Breast epithelium (tissue), 4 donors: ENCODE results near the gene MITF. TPM values are rescaled to one million over a fixed set of nuclear protein-coding genes. Genes with fewer than 3 reads are reported as not detected.

Experiments used
- DNase-seq, 2 donors: peaks; one replicate each; pipeline ENCODE4 v3.0.0-alpha.2; 2019; ENCODE audit warnings: low spot score in 2 of 2
- H3K27ac ChIP-seq, 2 donors: fragments of 200-600 bp; sonication (generic) in 1 of 2; one replicate each; pipeline ENCODE4 v1.5.1; 2016 to 2019; ENCODE audit warnings: mild to moderate bottlenecking in 1 of 2
- H3K27me3 ChIP-seq, 2 donors: fragments of 200-600 bp; sonication (generic) in 1 of 2; one replicate each; pipeline versions ENCODE4 v1.5.1 to v1.6.0; 2017 to 2019; ENCODE audit warnings: control low read depth in 1 of 2, mild to moderate bottlenecking in 1 of 2
- H3K36me3 ChIP-seq: fragments of 200-600 bp; one replicate; pipeline ENCODE4 v1.5.1; 2019
- H3K4me1 ChIP-seq, 2 donors: fragments of 200-600 bp; sonication (generic); one replicate each; pipeline ENCODE4 v1.5.1; 2016 to 2019; ENCODE audit warnings: control low read depth in 1 of 2
- H3K4me3 ChIP-seq, 3 donors: fragments of 200-600 bp; sonication (generic); 1 replicate in 2 of 3; 2 replicates in 1 of 3; pipeline ENCODE4 v1.5.1; 2016 to 2019; ENCODE audit warnings: mild to moderate bottlenecking in 3 of 3, moderate library complexity in 2 of 3
- H3K9me3 ChIP-seq, 2 donors: fragments of 200-600 bp; sonication (generic) in 1 of 2; one replicate each; pipeline ENCODE4 v1.5.1; 2016 to 2019; ENCODE audit warnings: control low read depth in 1 of 2
- POLR2A ChIP-seq: fragments of 450-650 bp; IDR thresholded peaks from one replicate; pipeline ENCODE4 v1.6.1; 2016; ENCODE audit warnings: antibody characterized with exemption, mild to moderate bottlenecking, moderate library complexity
- POLR2AphosphoS5 ChIP-seq, 3 donors: sonication (generic); formaldehyde crosslinking; IDR thresholded peaks; one replicate each; pipeline ENCODE4 v1.6.1; 2017; ENCODE audit warnings: antibody characterized with exemption in 3 of 3
- intact Hi-C: fragments of 100-400 bp; cut with DNase I; formaldehyde crosslinking; loops from one replicate; pipeline ENCODE4 v1.15.1; 2023; ENCODE audit warnings: low total_unique reads
- total RNA-seq, 3 donors: library from RNA; depleted of rRNA; stranded (reverse); fragments of >200 nt; gene quantifications; one replicate each; pipeline ENCODE4 v1.1.0, GENCODE V29; 2016
- TF ChIP-seq, protein P1 (sequence below), 3 donors: fragments of 450-650 bp; IDR thresholded peaks; one replicate each; pipeline ENCODE4 v1.5.1; 2016 to 2017; ENCODE audit warnings: antibody characterized with exemption in 3 of 3, mild to moderate bottlenecking in 3 of 3, moderate library complexity in 3 of 3

The MITF gene
- total RNA-seq, 3 donors from 2014 or later: 23.3 to 45.8 (median 25.6) TPM

DNA sequence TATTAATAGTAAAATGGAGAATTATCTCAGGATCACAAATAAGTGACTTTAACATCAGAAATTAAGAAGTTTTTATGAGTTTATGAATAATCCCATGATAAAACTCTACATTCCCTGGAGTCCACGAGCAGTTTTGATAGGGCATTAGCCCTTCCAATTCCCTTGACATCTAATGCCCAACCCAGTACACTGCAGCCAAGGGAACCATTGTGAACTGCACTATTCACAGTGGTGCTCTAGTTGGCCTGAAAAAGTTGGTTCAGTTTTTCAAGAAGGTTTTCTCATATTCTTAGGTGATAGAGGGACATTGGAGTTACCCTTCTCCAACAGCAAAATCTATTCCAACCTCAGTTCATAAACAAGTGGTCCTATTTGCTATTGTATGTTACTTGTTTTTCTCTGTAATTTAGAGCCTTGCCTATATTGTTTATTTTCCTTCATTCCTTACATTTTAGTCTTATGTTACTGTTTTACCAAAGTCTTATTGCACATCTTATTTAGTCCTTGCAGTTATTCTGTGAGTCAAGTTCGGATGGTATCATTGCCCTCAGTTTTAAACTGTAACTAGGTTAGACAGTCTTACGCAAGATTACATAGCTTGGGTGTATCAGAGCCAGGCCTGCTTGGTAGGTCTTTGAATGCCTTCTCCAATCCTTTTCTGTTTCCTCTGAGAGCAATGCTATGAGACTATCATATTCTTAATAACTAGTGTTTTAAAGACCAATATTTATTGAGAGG is 202.3 kb downstream of the MITF start:
- TF ChIP-seq POLR2AphosphoS5 (IDR thresholded peaks at IDR 0.05) (no peak), POLR2A (no peak)
- TF ChIP-seq, protein P1, sequence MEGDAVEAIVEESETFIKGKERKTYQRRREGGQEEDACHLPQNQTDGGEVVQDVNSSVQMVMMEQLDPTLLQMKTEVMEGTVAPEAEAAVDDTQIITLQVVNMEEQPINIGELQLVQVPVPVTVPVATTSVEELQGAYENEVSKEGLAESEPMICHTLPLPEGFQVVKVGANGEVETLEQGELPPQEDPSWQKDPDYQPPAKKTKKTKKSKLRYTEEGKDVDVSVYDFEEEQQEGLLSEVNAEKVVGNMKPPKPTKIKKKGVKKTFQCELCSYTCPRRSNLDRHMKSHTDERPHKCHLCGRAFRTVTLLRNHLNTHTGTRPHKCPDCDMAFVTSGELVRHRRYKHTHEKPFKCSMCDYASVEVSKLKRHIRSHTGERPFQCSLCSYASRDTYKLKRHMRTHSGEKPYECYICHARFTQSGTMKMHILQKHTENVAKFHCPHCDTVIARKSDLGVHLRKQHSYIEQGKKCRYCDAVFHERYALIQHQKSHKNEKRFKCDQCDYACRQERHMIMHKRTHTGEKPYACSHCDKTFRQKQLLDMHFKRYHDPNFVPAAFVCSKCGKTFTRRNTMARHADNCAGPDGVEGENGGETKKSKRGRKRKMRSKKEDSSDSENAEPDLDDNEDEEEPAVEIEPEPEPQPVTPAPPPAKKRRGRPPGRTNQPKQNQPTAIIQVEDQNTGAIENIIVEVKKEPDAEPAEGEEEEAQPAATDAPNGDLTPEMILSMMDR (IDR thresholded peaks at IDR 0.05): no peak
- no peak overlapping the region for H3K27ac ChIP-seq
- intact Hi-C loops: no loop called here
- DNase-seq: no peak
- H3K27me3 ChIP-seq: no peaks in the 10 kb centered on the region
- no peak overlapping the region for H3K4me3 ChIP-seq
- H3K4me1 ChIP-seq: no peaks in the 10 kb centered on the region
- no peaks in the 10 kb centered on the region for H3K36me3 ChIP-seq
- no peaks in the 10 kb centered on the region for H3K9me3 ChIP-seq

DNA sequence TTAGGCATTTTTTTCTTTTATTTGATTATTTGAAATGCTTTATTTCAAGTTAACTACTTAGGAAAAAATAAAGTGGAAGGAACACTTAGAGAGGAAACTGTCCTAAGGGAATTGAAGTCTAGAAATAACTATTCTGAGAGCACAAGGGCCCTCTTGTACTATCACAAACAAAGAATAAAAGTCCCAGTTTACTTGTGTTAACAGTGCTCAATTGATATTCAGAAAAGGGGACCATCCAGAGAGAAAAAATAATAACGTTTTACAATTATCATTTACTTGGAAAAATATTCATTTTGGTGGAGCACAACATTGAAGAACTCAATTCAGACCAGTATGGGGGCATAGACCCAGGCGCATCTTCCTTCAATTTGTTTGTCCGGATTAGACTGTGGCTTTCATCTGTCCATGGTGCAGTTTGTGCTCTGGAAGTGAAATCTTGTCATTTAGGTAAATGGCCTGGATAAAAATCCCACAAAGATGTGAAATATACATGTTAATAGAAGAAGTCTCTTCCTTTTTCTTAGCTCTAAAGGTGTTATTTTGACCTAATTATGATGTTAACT is 205.7 kb downstream of the MITF start:
- Histone ChIP-seq H3K27me3 (no peaks in the 10 kb centered on the region), H3K27ac (no peak overlapping the region), H3K9me3 (no peaks in the 10 kb centered on the region), H3K4me3 (no peak overlapping the region), H3K4me1 (no peaks in the 10 kb centered on the region), H3K36me3 (no peaks in the 10 kb centered on the region)
- TF ChIP-seq, protein P1 (IDR thresholded peaks at IDR 0.05): no peak
- TF ChIP-seq POLR2A (no peak), POLR2AphosphoS5 (IDR thresholded peaks at IDR 0.05) (no peak)
- intact Hi-C loops: loop anchor here (5.0 kb wide), 1 partner anchor 1033 kb away; no protein-coding TSS in a partner anchor
- DNase-seq: no peak

DNA sequence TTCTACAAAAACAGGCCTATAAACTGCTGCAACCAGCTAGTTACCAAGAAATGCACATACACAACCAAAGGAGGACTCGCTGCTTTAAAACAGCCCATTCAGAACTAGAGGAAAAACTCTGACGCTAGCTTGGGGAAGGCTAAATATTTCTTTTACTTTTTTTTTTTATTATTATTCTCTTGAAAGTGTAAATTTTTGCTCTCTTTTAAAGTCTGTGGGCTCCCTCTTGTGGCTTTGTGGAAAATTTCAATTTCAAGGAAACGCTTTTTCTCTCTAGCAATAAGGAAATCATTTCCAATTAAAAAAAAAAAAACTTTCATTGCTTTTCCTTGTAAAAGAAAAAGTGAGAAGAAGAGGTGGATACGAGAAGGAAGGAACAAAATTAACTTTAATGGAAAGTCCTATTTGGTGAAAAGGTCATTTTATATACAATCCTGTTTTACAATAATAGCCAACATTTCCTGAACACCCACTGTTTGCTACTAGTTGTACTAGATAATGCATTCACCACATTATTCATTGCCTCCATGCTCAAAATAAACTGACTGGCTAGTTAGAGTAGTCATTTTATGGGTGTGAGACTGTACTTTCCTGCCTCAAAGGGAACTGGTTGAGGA is 209.1 kb downstream of the MITF start:
- Histone ChIP-seq H3K4me3 (no peak overlapping the region), H3K36me3 (no peaks in the 10 kb centered on the region), H3K27me3 (no peaks in the 10 kb centered on the region), H3K4me1 (no peaks in the 10 kb centered on the region), H3K27ac (no peak overlapping the region), H3K9me3 (no peaks in the 10 kb centered on the region)
- intact Hi-C loops: loop anchor here (5.0 kb wide), 1 partner anchor 1036 kb away; no protein-coding TSS in a partner anchor
- no peak for DNase-seq
- TF ChIP-seq, protein P1 (IDR thresholded peaks at IDR 0.05): peak in 1 of 3 donors; percentile 52
- TF ChIP-seq POLR2AphosphoS5 (IDR thresholded peaks at IDR 0.05): no peak

DNA sequence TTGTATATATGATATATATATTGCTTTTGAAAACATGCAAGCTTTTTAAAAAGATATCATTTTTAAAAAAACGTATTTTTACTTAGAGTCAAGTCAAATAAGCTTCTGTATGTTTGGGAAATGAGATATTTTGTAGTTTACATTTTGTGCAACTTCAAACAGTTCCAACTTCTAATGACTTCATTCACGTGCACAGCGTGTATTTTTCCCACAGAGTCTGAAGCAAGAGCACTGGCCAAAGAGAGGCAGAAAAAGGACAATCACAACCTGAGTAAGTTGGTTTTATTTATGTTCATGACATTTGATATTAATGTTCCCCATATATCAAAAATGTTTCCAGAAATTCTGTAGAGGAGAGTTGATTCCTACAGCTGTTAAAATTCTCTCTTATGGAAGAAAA is 212.4 kb downstream of the MITF start:
- Histone ChIP-seq H3K4me1 (no peaks in the 10 kb centered on the region), H3K36me3 (no peaks in the 10 kb centered on the region), H3K4me3 (no peak overlapping the region), H3K27ac (no peak overlapping the region), H3K27me3 (no peaks in the 10 kb centered on the region), H3K9me3 (no peaks in the 10 kb centered on the region)
- no peak for TF ChIP-seq POLR2AphosphoS5 (IDR thresholded peaks at IDR 0.05)
- intact Hi-C loops: loop anchor here (2.0 kb wide), 1 partner anchor 15 kb away; no protein-coding TSS in a partner anchor
- DNase-seq: no peak

DNA sequence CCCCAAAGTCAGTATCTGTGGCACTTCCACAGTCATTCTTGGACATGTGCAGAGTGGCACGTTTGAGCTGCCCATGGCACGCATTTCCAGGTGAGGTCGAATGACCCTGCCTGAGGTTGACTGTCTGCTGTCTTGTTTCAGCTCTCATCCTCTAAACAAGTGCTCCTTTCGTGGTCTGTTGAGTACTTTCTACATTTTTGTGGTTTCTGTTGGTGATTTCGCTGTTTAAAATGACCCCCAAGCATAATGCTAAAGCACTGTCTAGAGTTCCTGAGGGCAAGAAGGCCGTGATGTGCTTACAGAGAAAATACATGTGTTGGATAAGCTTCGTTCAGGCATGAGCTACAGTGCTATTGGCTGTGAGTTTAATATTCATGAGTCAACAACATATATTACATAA is 220.3 kb downstream of the MITF start:
- TF ChIP-seq POLR2AphosphoS5 (IDR thresholded peaks at IDR 0.05) (no peak), POLR2A (no peak)
- TF ChIP-seq, protein P1 (IDR thresholded peaks at IDR 0.05): no peak
- Histone ChIP-seq H3K27ac (no peak overlapping the region), H3K27me3 (no peaks in the 10 kb centered on the region), H3K4me1 (no peaks in the 10 kb centered on the region), H3K4me3 (no peak overlapping the region), H3K9me3 (no peaks in the 10 kb centered on the region), H3K36me3 (no peaks in the 10 kb centered on the region)
- DNase-seq: no peak
- intact Hi-C loops: no loop called here
